Measurements from ENCODE around the gene OR10AD1.
"Not testable (repeated sequence)": the region's sequence is repeated elsewhere in the genome, so short reads cannot be mapped to it uniquely, and the experiment has no call there.

The OR10AD1 gene

GRCh38 chr12:48157889-48158370 lies 45.2 kb downstream of the OR10AD1 start:
- no peak for DNase-seq

GRCh38 chr12:48157018-48157888 lies 45.8 kb downstream of the OR10AD1 start, which contains the start of gene ASB8:
Gene ASB8, minus strand, starts transcription at chr12:48157515. Its CDS starts 4,019 bp downstream, at chr12:48153496.
- peak; percentile 99 for DNase-seq

- DNase-seq = no peak
Measured at GRCh38 chr12:48156652-48157017, 46.5 kb downstream of the OR10AD1 start.

GRCh38 chr12:48155786-48156185 lies 47.3 kb downstream of the OR10AD1 start:
- not testable (repeated sequence) for DNase-seq
